H1 (cell line): Measurements from ENCODE around the gene EMC6. TPM values are rescaled to one million over a fixed set of nuclear protein-coding genes. Genes with fewer than 3 reads are reported as not detected.

Experiments used
- CTCF ChIA-PET: fragments of 300-600 bp; sonication (Branson Sonifier 250); formaldehyde crosslinking; loops from one replicate; lab custom pipeline; 2021; ENCODE audit not compliant: partially characterized antibody; lab: Charles Lee
- POLR2A ChIA-PET: fragments of 300-600 bp; sonication (Branson Sonifier 250); formaldehyde crosslinking; loops from one replicate; lab custom pipeline; 2021; ENCODE audit warnings: inconsistent platforms; ENCODE audit not compliant: partially characterized antibody; lab: Charles Lee
- DNase-seq, 2 experiments: peaks; one replicate each; pipeline versions ENCODE4 v3.0.0 to v3.0.0-alpha.2; 2010 to 2022; ENCODE audit warnings: low spot score in 2 of 2, low read depth in 1 of 2, mixed read lengths in 1 of 2
- FAIRE-seq: peaks from 2 replicates; lab custom pipeline; 2011; peaks lifted over from hg19 to GRCh38; lab: Jason Lieb, UNC
- H2AFZ ChIP-seq: 2 replicates; pipeline ENCODE4 v1.8.1; 2012; ENCODE audit warnings: low read length, inconsistent platforms
- H2AK5ac ChIP-seq: 2 replicates; pipeline ENCODE4 v1.6.1; 2013; ENCODE audit warnings: low read depth, low read length
- H2BK120ac ChIP-seq: replicated peaks from 2 replicates; pipeline ENCODE3; 2013; ENCODE audit warnings: low read depth, low read length, inconsistent platforms
- H2BK12ac ChIP-seq: 2 replicates; pipeline ENCODE4 v1.6.1; 2013; ENCODE audit warnings: low read depth, low read length
- H2BK15ac ChIP-seq: 2 replicates; pipeline ENCODE4 v1.6.1; 2013; ENCODE audit warnings: low read length
- H2BK20ac ChIP-seq: 2 replicates; pipeline ENCODE4 v1.6.1; 2013; ENCODE audit warnings: low read length
- H2BK5ac ChIP-seq: 2 replicates; pipeline ENCODE4 v1.6.1; 2013; ENCODE audit warnings: low read depth, low read length
- H3K14ac ChIP-seq: 2 replicates; pipeline ENCODE4 v1.6.1; 2013; ENCODE audit warnings: inconsistent platforms; ENCODE audit not compliant: insufficient read length
- H3K18ac ChIP-seq: 2 replicates; pipeline ENCODE4 v1.6.1; 2013; ENCODE audit warnings: low read length; ENCODE audit errors: extremely low read depth
- H3K23ac ChIP-seq: 2 replicates; pipeline ENCODE4 v1.6.1; 2013; ENCODE audit warnings: inconsistent platforms; ENCODE audit not compliant: insufficient read length
- H3K23me2 ChIP-seq: 2 replicates; pipeline ENCODE4 v1.6.1; 2013; ENCODE audit warnings: low read depth, low read length
- H3K27ac ChIP-seq: 2 replicates; pipeline ENCODE4 v1.6.1; 2011; ENCODE audit warnings: low read depth, low read length, inconsistent platforms
- H3K27me3 ChIP-seq, 4 experiments: replicated peaks in 1 of 4; 1 replicate in 1 of 4; 2 replicates in 3 of 4; pipeline versions ENCODE4 v1.6.1 to v1.8.1; 2011 to 2013; ENCODE audit warnings: low read length in 3 of 4, mild to moderate bottlenecking in 3 of 4, inconsistent platforms in 2 of 4, mixed read lengths in 2 of 4, moderate library complexity in 1 of 4; ENCODE audit not compliant: control insufficient read depth in 3 of 4, insufficient read depth in 3 of 4; ENCODE audit errors: extremely low read depth in 1 of 4
- H3K36me3 ChIP-seq, 4 experiments: 2 replicates each; pipeline versions ENCODE4 v1.6.1 to v1.8.1; 2011 to 2013; ENCODE audit warnings: mild to moderate bottlenecking in 4 of 4, low read length in 3 of 4, moderate library complexity in 2 of 4, control low read depth in 1 of 4, inconsistent platforms in 1 of 4; ENCODE audit not compliant: insufficient read depth in 4 of 4, control insufficient read depth in 2 of 4
- H3K4ac ChIP-seq: replicated peaks from 2 replicates; pipeline ENCODE3; 2013; ENCODE audit warnings: low read length, low read depth, mixed read lengths, inconsistent platforms; ENCODE audit not compliant: insufficient read length
- H3K4me1 ChIP-seq, 4 experiments: replicated peaks in 1 of 4; 1 replicate in 1 of 4; 2 replicates in 3 of 4; pipeline versions ENCODE4 v1.6.1 to v1.8.1; 2011 to 2013; ENCODE audit warnings: low read length in 3 of 4, inconsistent platforms in 2 of 4, mixed read lengths in 1 of 4; ENCODE audit not compliant: insufficient read depth in 4 of 4, control insufficient read depth in 3 of 4
- H3K4me2 ChIP-seq, 2 experiments: 2 replicates each; pipeline versions ENCODE4 v1.6.1 to v1.8.1; 2011 to 2013; ENCODE audit warnings: low read depth in 2 of 2, low read length in 2 of 2, control low read depth in 1 of 2, inconsistent platforms in 1 of 2, mild to moderate bottlenecking in 1 of 2; ENCODE audit not compliant: insufficient read depth in 1 of 2
- H3K4me3 ChIP-seq, 4 experiments: fragments of 200-600, 300-600 bp in 1 of 4; sonication (generic), shearing (Covaris generic), sonication (Bioruptor Twin) in 1 of 4; 2 replicates each; pipeline versions ENCODE4 v1.5.1 to v1.8.1; 2011 to 2016; ENCODE audit warnings: low read length in 4 of 4, low read depth in 3 of 4, control low read depth in 2 of 4, inconsistent platforms in 2 of 4, mild to moderate bottlenecking in 2 of 4, mixed read lengths in 1 of 4, moderate library complexity in 1 of 4; ENCODE audit not compliant: insufficient read depth in 2 of 4; ENCODE audit errors: extremely low read depth in 1 of 4
- H3K56ac ChIP-seq: replicated peaks from 2 replicates; pipeline ENCODE3; 2013; ENCODE audit warnings: low read depth, mild to moderate bottlenecking, mixed read lengths, low read length, inconsistent platforms; ENCODE audit not compliant: insufficient read length
- H3K79me1 ChIP-seq: 2 replicates; pipeline ENCODE4 v1.6.1; 2013; ENCODE audit warnings: low read depth, low read length, control low read depth
- H3K79me2 ChIP-seq, 2 experiments: 2 replicates each; pipeline versions ENCODE4 v1.6.1 to v1.8.1; 2012 to 2013; ENCODE audit warnings: low read length in 2 of 2, mild to moderate bottlenecking in 2 of 2, inconsistent platforms in 1 of 2; ENCODE audit not compliant: insufficient read depth in 2 of 2, control insufficient read depth in 1 of 2
- H3K9ac ChIP-seq, 4 experiments: replicated peaks in 1 of 4; 1 replicate in 1 of 4; 2 replicates in 3 of 4; pipeline versions ENCODE4 v1.6.1 to v1.8.1; 2011 to 2013; ENCODE audit warnings: low read depth in 3 of 4, low read length in 3 of 4, control low read depth in 2 of 4, mild to moderate bottlenecking in 2 of 4, moderate library complexity in 2 of 4, inconsistent platforms in 1 of 4; ENCODE audit errors: extremely low read depth in 1 of 4
- H3K9me3 ChIP-seq, 2 experiments: 2 replicates each; pipeline versions ENCODE4 v1.6.1 to v1.8.1; 2012 to 2013; ENCODE audit warnings: mild to moderate bottlenecking in 2 of 2, moderate library complexity in 2 of 2, control low read depth in 1 of 2, inconsistent platforms in 1 of 2, low read depth in 1 of 2, low read length in 1 of 2, mixed read lengths in 1 of 2; ENCODE audit not compliant: insufficient read depth in 2 of 2
- H4K20me1 ChIP-seq, 2 experiments: replicated peaks in 1 of 2; 2 replicates each; pipeline versions ENCODE3 to v1.8.1; 2011 to 2013; ENCODE audit warnings: inconsistent platforms in 2 of 2, low read length in 2 of 2, mild to moderate bottlenecking in 1 of 2; ENCODE audit not compliant: insufficient read depth in 2 of 2, control insufficient read depth in 1 of 2
- H4K5ac ChIP-seq: 2 replicates; pipeline ENCODE4 v1.6.1; 2013; ENCODE audit warnings: low read length, low read depth, mixed read lengths, inconsistent platforms; ENCODE audit not compliant: insufficient read length
- H4K8ac ChIP-seq: 2 replicates; pipeline ENCODE4 v1.8.0; 2013; ENCODE audit warnings: mild to moderate bottlenecking, moderate library complexity, low read length, inconsistent platforms; ENCODE audit not compliant: insufficient read depth; ENCODE audit errors: extremely low read depth
- H4K91ac ChIP-seq: replicated peaks from 2 replicates; pipeline ENCODE3; 2013; ENCODE audit warnings: low read length, mixed read lengths, inconsistent platforms; ENCODE audit not compliant: insufficient read length
- BCL11A ChIP-seq, 2 experiments: IDR thresholded peaks; one replicate each; pipeline ENCODE4 v1.6.1; 2011; ENCODE audit warnings: low read depth in 2 of 2, low read length in 2 of 2, mild to moderate bottlenecking in 2 of 2
- CREB1 ChIP-seq: IDR thresholded peaks from 2 replicates; pipeline ENCODE4 v1.6.1; 2012; ENCODE audit warnings: inconsistent platforms
- GABPA ChIP-seq: IDR thresholded peaks from 2 replicates; pipeline ENCODE4 v1.6.1; 2011; ENCODE audit warnings: mild to moderate bottlenecking, low read length, moderate library complexity, borderline replicate concordance; ENCODE audit not compliant: insufficient read depth
- MAFK ChIP-seq: IDR thresholded peaks from 2 replicates; pipeline ENCODE4 v1.6.1; 2012; ENCODE audit warnings: low read depth, mild to moderate bottlenecking, improper control_type of control experiment, low read length
- POU5F1 ChIP-seq: IDR thresholded peaks from 2 replicates; pipeline ENCODE4 v1.6.1; 2011; ENCODE audit warnings: low read depth, mild to moderate bottlenecking, low read length, moderate library complexity
- RBBP5 ChIP-seq: IDR thresholded peaks from 2 replicates; pipeline ENCODE4 v1.7.1; 2012; ENCODE audit warnings: low read depth, mild to moderate bottlenecking, inconsistent platforms, low read length, moderate library complexity, borderline replicate concordance
- SIN3A ChIP-seq, 2 experiments: IDR thresholded peaks in 1 of 2; conservative IDR thresholded peaks in 1 of 2; 2 replicates each; pipeline ENCODE4 v1.6.1; 2011 to 2012; ENCODE audit warnings: low read length in 2 of 2, improper control_type of control experiment in 1 of 2, low read depth in 1 of 2, mild to moderate bottlenecking in 1 of 2
- SIX5 ChIP-seq: IDR thresholded peaks from 2 replicates; pipeline ENCODE4 v1.6.1; 2011; ENCODE audit warnings: mild to moderate bottlenecking, low read depth, low read length
- SP2 ChIP-seq: IDR thresholded peaks from 2 replicates; pipeline ENCODE4 v1.6.1; 2012; ENCODE audit warnings: mild to moderate bottlenecking, low read length, inconsistent platforms
- TEAD4 ChIP-seq: IDR thresholded peaks from 2 replicates; pipeline ENCODE4 v1.6.1; 2012; ENCODE audit warnings: low read depth, low read length, inconsistent platforms, mixed read lengths
- WGBS, 2 experiments: shearing (Covaris generic) in 1 of 2; methylation state at CpG; one replicate each; pipeline versions ENCODE4 v1.1.6 to v1.1.7; 2013 to 2015; ENCODE audit warnings: low lambda C conversion rate in 2 of 2, mixed read lengths in 2 of 2, inconsistent platforms in 1 of 2, low coverage in 1 of 2, missing lambda C conversion rate in 1 of 2; ENCODE audit not compliant: insufficient replicate concordance in 2 of 2, insufficient coverage in 1 of 2, insufficient read length in 1 of 2; ENCODE audit errors: extremely low coverage in 1 of 2, missing lambda C conversion rate in 1 of 2; 5-methylcytosine and 5-hydroxymethylcytosine counted together
- polyA plus RNA-seq, 7 experiments: library from polyadenylated mRNA; depleted of rRNA in 3 of 7; stranded (reverse) in 5 of 7; unstranded in 2 of 7; fragments of >200 nt in 5 of 7; fragments of 200-250 nt in 2 of 7; gene quantifications; 1 replicate in 5 of 7; 2 replicates in 1 of 7; 4 replicates in 1 of 7; pipeline versions ENCODE4 v1.2.1 to v1.2.3, GENCODE V29; 2011 to 2013; ENCODE audit warnings: missing spikeins in 2 of 7, mixed read lengths in 2 of 7
- total RNA-seq: library from RNA; stranded (reverse); fragmentation: NEBNext Ultra II Directional; extraction: Animal tissue kit (Norgen Biotek cat#: 25700); gene quantifications from 2 replicates; pipeline ENCODE4 v1.2.1, GENCODE V29; 2021

The EMC6 gene
- total and polyA plus RNA-seq, 2 of the 8 experiments (the other 6 are each of a cell fraction or from before 2014, with no cell fraction given): 81.5 to 193 TPM

GRCh38 chr17:3715296-3715695 lies 46.7 kb downstream of the EMC6 start:
- Histone ChIP-seq H3K4me1 (no peaks in the 10 kb centered on the region), H3K4me2 (no peak overlapping the region), H3K9me3 (no peaks in the 10 kb centered on the region), H3K27me3 (no peaks in the 10 kb centered on the region), H3K23me2 (no peaks in the 10 kb centered on the region), H3K4me3 (no peak overlapping the region), H3K4ac (no peak overlapping the region), H2BK15ac (no peak overlapping the region), H3K27ac (no peak overlapping the region), H2BK12ac (no peak overlapping the region), H4K20me1 (no peaks in the 10 kb centered on the region), H2AFZ (no peak overlapping the region), H4K91ac (no peak overlapping the region), H3K18ac (no peak overlapping the region), H3K56ac (no peak overlapping the region), H3K36me3 (peaks cover 9 to 51% (median 20%) of the 10 kb centered on the region in 4 experiments; a peak in 7 of 8 replicates), H2AK5ac (no peak overlapping the region), H3K79me1 (no peaks in the 10 kb centered on the region), H2BK20ac (no peak overlapping the region), H3K23ac (no peak overlapping the region), H3K79me2 (no peaks in the 10 kb centered on the region), H2BK120ac (no peak overlapping the region), H4K5ac (no peak overlapping the region), H2BK5ac (no peak overlapping the region), H4K8ac (no peak overlapping the region), H3K9ac (no peak overlapping the region), H3K14ac (no peak overlapping the region)
- DNase-seq (no peak), FAIRE-seq (no peak)
- ChIA-PET POLR2A (interaction anchor here (0.8 to 2.4 kb wide), 2 partner anchors 8 to 12 kb away, joined by 3 to 11 read pairs; partner anchors contain the start of gene HASPIN), CTCF (interaction anchor here (0.7 to 1.0 kb wide), 2 partner anchors 38 to 112 kb away, joined by 3 read pairs; no protein-coding TSS in a partner anchor)
- WGBS, 2 experiments: 94% methylated on average over 8 of the region's 8 CpGs; no CpG with 5 or more reads in 1 of the 2 experiments
- TF ChIP-seq CREB1 (no peak), SIX5 (no peak), MAFK (no peak), TEAD4 (no peak), SP2 (no peak), GABPA (no peak), RBBP5 (no peak), BCL11A (IDR thresholded peaks at IDR 0.05; ENCODE audit: low read depth in 2 of 2, low read length in 2 of 2) (no peak), SIN3A (conservative IDR thresholded peaks at IDR 0.05 in 1 of 2, IDR thresholded peaks at IDR 0.05 in 1 of 2; ENCODE audit: low read depth in 1 of 2, low read length in 2 of 2) (no peak), POU5F1 (no peak)
